HepG2 (cell line): ENCODE measurements around the gene RAPGEF2. TPM values are rescaled to one million over a fixed set of nuclear protein-coding genes. Genes with fewer than 3 reads are reported as not detected.

Experiments
- ATAC-seq: fragments of 200-7000 bp; cut with Tn5 transposase; 3 replicates; pipeline ENCODE4 v1.9.1; 2020; ENCODE audit warnings: mild to moderate bottlenecking, moderate library complexity
- BruUV-seq: library from RNA; stranded (reverse); fragments of 400-500 nt; replicated peaks from 2 replicates; lab custom pipeline; 2021; lab: Mats Ljungman, UMichigan
- CTCF ChIA-PET: fragments of 300-600 bp; formaldehyde crosslinking; extraction: SDS; loops from one replicate; lab custom pipeline; 2021; ENCODE audit warnings: low total read pairs, inconsistent platforms, low intra/inter-chr PET ratio; lab: Yijun Ruan, JAX
- POLR2A ChIA-PET: fragments of 350-600 bp; sonication (Branson Sonifier 250); formaldehyde crosslinking; loops from one replicate; lab custom pipeline; 2020; ENCODE audit warnings: antibody characterized with exemption, inconsistent platforms; lab: Yijun Ruan, JAX
- DNase-seq: peaks from one replicate; pipeline ENCODE4 v3.0.0-alpha.2; 2015; ENCODE audit warnings: low spot score
- FAIRE-seq: peaks from 3 replicates; lab custom pipeline; 2011; peaks lifted over from hg19 to GRCh38; lab: Jason Lieb, UNC
- H2AFZ ChIP-seq: one replicate; pipeline ENCODE4 v1.6.1; 2011; ENCODE audit warnings: low read length, inconsistent platforms
- H3K27ac ChIP-seq: fragments of 300-600 bp; 3 replicates; pipeline ENCODE4 v1.8.0; 2011; ENCODE audit warnings: mixed run types, mild to moderate bottlenecking, mixed read lengths, low read length, inconsistent platforms; ENCODE audit not compliant: insufficient read depth; ENCODE audit errors: extremely low read length
- H3K27me3 ChIP-seq, 2 experiments: fragments of 200-600 bp in 1 of 2; 2 replicates in 1 of 2; 3 replicates in 1 of 2; pipeline versions ENCODE4 v1.6.0 to v1.8.0; 2011; ENCODE audit warnings: low read length in 2 of 2, mild to moderate bottlenecking in 2 of 2, moderate library complexity in 2 of 2, inconsistent platforms in 1 of 2; ENCODE audit not compliant: insufficient read depth in 2 of 2, control insufficient read depth in 1 of 2
- H3K36me3 ChIP-seq, 2 experiments: fragments of 200-600 bp in 1 of 2; replicated peaks in 1 of 2; 2 replicates in 1 of 2; 3 replicates in 1 of 2; pipeline versions ENCODE4 v1.5.1 to v1.8.0; 2011; ENCODE audit warnings: low read length in 2 of 2, inconsistent platforms in 1 of 2; ENCODE audit not compliant: insufficient read depth in 2 of 2, control insufficient read depth in 1 of 2
- H3K4me1 ChIP-seq: 2 replicates; pipeline ENCODE4 v1.5.1; 2012; ENCODE audit warnings: low read length, inconsistent platforms; ENCODE audit not compliant: insufficient read depth
- H3K4me2 ChIP-seq: 2 replicates; pipeline ENCODE4 v1.6.0; 2011; ENCODE audit warnings: low read depth, low read length, inconsistent platforms
- H3K4me3 ChIP-seq, 3 experiments: fragments of 200-600 bp in 1 of 3; sonication (generic), shearing (Covaris generic) in 1 of 3; replicated peaks in 1 of 3; 2 replicates each; pipeline ENCODE4 v1.5.1; 2011 to 2016; ENCODE audit warnings: low read length in 3 of 3, inconsistent platforms in 2 of 3, low read depth in 2 of 3, mild to moderate bottlenecking in 2 of 3, control low read depth in 1 of 3, mixed read lengths in 1 of 3; ENCODE audit not compliant: insufficient read depth in 1 of 3
- H3K79me2 ChIP-seq: one replicate; pipeline ENCODE4 v1.6.1; 2011; ENCODE audit warnings: low read length, inconsistent platforms; ENCODE audit not compliant: insufficient read depth
- H3K9ac ChIP-seq: 2 replicates; pipeline ENCODE4 v1.6.0; 2011; ENCODE audit warnings: mild to moderate bottlenecking, low read depth, low read length, inconsistent platforms; ENCODE audit not compliant: insufficient read depth
- H3K9me3 ChIP-seq: 2 replicates; pipeline ENCODE4 v1.5.1; 2012; ENCODE audit warnings: mild to moderate bottlenecking, low read length
- H4K20me1 ChIP-seq: 2 replicates; pipeline ENCODE4 v1.6.0; 2011; ENCODE audit warnings: inconsistent platforms, mild to moderate bottlenecking, low read length, moderate library complexity; ENCODE audit not compliant: insufficient read depth
- AHR ChIP-seq: IDR thresholded peaks from 2 replicates; pipeline ENCODE4 v1.6.1; 2018; ENCODE audit warnings: missing genetic modification reagents, missing compliant biosample characterization
- FOXK1 ChIP-seq: sonication (generic); formaldehyde crosslinking; IDR thresholded peaks from 2 replicates; pipeline ENCODE4 v1.4.0; 2020; ENCODE audit warnings: low read depth, missing genetic modification reagents, borderline replicate concordance
- MED8 ChIP-seq: sonication (generic); formaldehyde crosslinking; IDR thresholded peaks from 2 replicates; pipeline ENCODE4 v1.8.1; 2023; ENCODE audit warnings: mild to moderate bottlenecking, missing genetic modification reagents; ENCODE audit not compliant: insufficient replicate concordance
- RBAK ChIP-seq: sonication (generic); formaldehyde crosslinking; IDR thresholded peaks from 2 replicates; pipeline ENCODE4 v1.5.1; 2020; ENCODE audit warnings: mild to moderate bottlenecking, missing genetic modification reagents
- RNF219 ChIP-seq: sonication (generic); formaldehyde crosslinking; IDR thresholded peaks from 2 replicates; pipeline ENCODE4 v1.5.0; 2020; ENCODE audit warnings: mild to moderate bottlenecking, missing genetic modification reagents
- SALL1 ChIP-seq: sonication (generic); formaldehyde crosslinking; IDR thresholded peaks from 2 replicates; pipeline ENCODE4 v1.8.0; 2022; ENCODE audit warnings: mild to moderate bottlenecking, missing genetic modification reagents
- TEAD3 ChIP-seq: optimal IDR thresholded peaks from 2 replicates; pipeline ENCODE3; 2016; ENCODE audit warnings: borderline replicate concordance
- ZBTB33 ChIP-seq: sonication (generic); formaldehyde crosslinking; IDR thresholded peaks from 2 replicates; pipeline ENCODE4 v1.4.0; 2020; ENCODE audit warnings: missing genetic modification reagents
- ZNF274 ChIP-seq: sonication (generic); formaldehyde crosslinking; IDR thresholded peaks from 2 replicates; pipeline ENCODE4 v1.5.1; 2020; ENCODE audit warnings: mild to moderate bottlenecking, missing genetic modification reagents
- ZNF605 ChIP-seq: sonication (generic); formaldehyde crosslinking; IDR thresholded peaks from 2 replicates; pipeline ENCODE4 v1.8.0; 2022; ENCODE audit warnings: mild to moderate bottlenecking, missing genetic modification reagents
- ZNF672 ChIP-seq: sonication (generic); formaldehyde crosslinking; IDR thresholded peaks from 2 replicates; pipeline ENCODE4 v1.8.1; 2022; ENCODE audit warnings: missing genetic modification reagents
- ZNF780A ChIP-seq: sonication (generic); formaldehyde crosslinking; IDR thresholded peaks from 2 replicates; pipeline ENCODE4 v1.8.0; 2022; ENCODE audit warnings: mild to moderate bottlenecking, missing genetic modification reagents, moderate library complexity
- WGBS: methylation state at CpG from one replicate; pipeline ENCODE4 v1.1.6; 2017; ENCODE audit warnings: low lambda C conversion rate; 5-methylcytosine and 5-hydroxymethylcytosine counted together
- in situ Hi-C: cut with HindIII; loops from 2 replicates; pipeline ENCODE4 v1.10.0; 2017; ENCODE audit warnings: low pct_unique_long_range_greater_than_20kb; ENCODE audit not compliant: extremely low pct_ligation_motif_present
- intact Hi-C: fragments of 100-400 bp; cut with micrococcal nuclease; formaldehyde crosslinking; loops from one replicate; pipeline ENCODE4 v1.10.0; 2022; ENCODE audit not compliant: unreplicated experiment
- polyA plus RNA-seq, 8 experiments: library from polyadenylated mRNA; depleted of rRNA in 3 of 8; stranded (reverse) in 7 of 8; unstranded in 1 of 8; fragments of >200 nt; fragmentation: Illumina TruSeq in 4 of 8; extraction: Trizol in 4 of 8; gene quantifications; 2 replicates each; pipeline versions ENCODE4 v1.2.1 to v1.2.3, GENCODE V29; 2011 to 2016; ENCODE audit warnings: low read depth in 4 of 8, missing spikeins in 1 of 8, mixed read lengths in 1 of 8; ENCODE audit not compliant: insufficient read depth in 1 of 8
- total RNA-seq, 5 experiments: library from RNA; depleted of rRNA; stranded (reverse); fragments of >200 nt; fragmentation: Illumina TruSeq; extraction: Trizol; gene quantifications; 2 replicates each; pipeline ENCODE4 v1.2.3, GENCODE V29; 2016; ENCODE audit warnings: low read depth in 1 of 5

Gene RAPGEF2
- total and polyA plus RNA-seq, 2 of the 13 experiments (the other 11 are each of a cell fraction or from before 2014, with no cell fraction given), result 19.2 to 23.0 TPM

GRCh38 chr4:159193046-159193620 is 90.3 kb downstream of the RAPGEF2 start:
- Histone ChIP-seq H3K27me3 (no peaks in the 10 kb centered on the region), H3K36me3 (peaks cover 1 to 6% of the 10 kb centered on the region in 2 experiments; a peak in 2 of 5 replicates), H4K20me1 (no peaks in the 10 kb centered on the region), H3K79me2 (no peaks in the 10 kb centered on the region), H2AFZ (no peak overlapping the region), H3K4me1 (no peaks in the 10 kb centered on the region), H3K4me2 (no peak overlapping the region), H3K9me3 (no peaks in the 10 kb centered on the region), H3K4me3 (no peak overlapping the region), H3K9ac (no peak overlapping the region), H3K27ac (no peak overlapping the region)
- WGBS, result 96% methylated on average over 1 of the region's 1 CpG
- POLR2A ChIA-PET, result no interaction called here
- CTCF ChIA-PET, result no interaction called here
- in situ Hi-C loops (no loop called here), intact Hi-C loops (no loop called here)
- BruUV-seq, result no TSS peak
- TF ChIP-seq SALL1 (CRISPR knock-in tag) (no peak), RBAK (CRISPR knock-in tag) (no peak), MED8 (CRISPR knock-in tag) (no peak), ZBTB33 (CRISPR knock-in tag) (no peak), ZNF605 (no peak), ZNF274 (CRISPR knock-in tag) (no peak), AHR (no peak), RNF219 (no peak), ZNF672 (no peak), TEAD3 (CRISPR knock-in tag) (no peak), ZNF780A (CRISPR knock-in tag) (no peak), FOXK1 (CRISPR knock-in tag) (no peak)
- no peak for DNase-seq
- no peak for FAIRE-seq
- ATAC-seq, result no peak
